ENCODE data around the gene RUNX1.

DNA sequence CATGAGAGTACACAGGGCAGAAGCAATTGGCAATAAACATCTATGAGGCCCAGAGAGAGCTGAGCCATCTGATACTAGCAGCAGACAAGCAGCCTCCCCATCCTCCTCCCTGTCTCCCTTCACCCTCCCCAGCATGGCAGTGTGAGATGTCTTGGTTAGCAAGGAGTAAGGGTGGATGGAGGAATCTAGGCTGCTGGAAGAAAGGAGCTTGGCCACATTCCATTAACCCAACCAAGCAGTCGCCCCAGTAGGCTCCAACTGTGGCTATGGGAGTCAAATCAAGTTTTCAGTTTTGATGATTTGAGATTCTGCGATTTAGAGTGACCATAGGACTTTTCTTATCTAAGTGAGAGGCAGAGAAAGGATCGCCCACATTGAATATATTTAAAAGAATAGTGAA is 12.9 kb upstream of the RUNX1 start:
- TF ChIP-seq, protein P1, sequence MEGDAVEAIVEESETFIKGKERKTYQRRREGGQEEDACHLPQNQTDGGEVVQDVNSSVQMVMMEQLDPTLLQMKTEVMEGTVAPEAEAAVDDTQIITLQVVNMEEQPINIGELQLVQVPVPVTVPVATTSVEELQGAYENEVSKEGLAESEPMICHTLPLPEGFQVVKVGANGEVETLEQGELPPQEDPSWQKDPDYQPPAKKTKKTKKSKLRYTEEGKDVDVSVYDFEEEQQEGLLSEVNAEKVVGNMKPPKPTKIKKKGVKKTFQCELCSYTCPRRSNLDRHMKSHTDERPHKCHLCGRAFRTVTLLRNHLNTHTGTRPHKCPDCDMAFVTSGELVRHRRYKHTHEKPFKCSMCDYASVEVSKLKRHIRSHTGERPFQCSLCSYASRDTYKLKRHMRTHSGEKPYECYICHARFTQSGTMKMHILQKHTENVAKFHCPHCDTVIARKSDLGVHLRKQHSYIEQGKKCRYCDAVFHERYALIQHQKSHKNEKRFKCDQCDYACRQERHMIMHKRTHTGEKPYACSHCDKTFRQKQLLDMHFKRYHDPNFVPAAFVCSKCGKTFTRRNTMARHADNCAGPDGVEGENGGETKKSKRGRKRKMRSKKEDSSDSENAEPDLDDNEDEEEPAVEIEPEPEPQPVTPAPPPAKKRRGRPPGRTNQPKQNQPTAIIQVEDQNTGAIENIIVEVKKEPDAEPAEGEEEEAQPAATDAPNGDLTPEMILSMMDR (IDR thresholded peaks at IDR 0.05): no peak
- TF ChIP-seq, protein P2, sequence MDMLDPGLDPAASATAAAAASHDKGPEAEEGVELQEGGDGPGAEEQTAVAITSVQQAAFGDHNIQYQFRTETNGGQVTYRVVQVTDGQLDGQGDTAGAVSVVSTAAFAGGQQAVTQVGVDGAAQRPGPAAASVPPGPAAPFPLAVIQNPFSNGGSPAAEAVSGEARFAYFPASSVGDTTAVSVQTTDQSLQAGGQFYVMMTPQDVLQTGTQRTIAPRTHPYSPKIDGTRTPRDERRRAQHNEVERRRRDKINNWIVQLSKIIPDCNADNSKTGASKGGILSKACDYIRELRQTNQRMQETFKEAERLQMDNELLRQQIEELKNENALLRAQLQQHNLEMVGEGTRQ (IDR thresholded peaks at IDR 0.05; ENCODE audit: borderline replicate concordance, low read depth, low read length): no peak
- no peak for TF ChIP-seq EZH2phosphoT487 (IDR thresholded peaks at IDR 0.05; ENCODE audit: borderline replicate concordance, low read depth)
- TF ChIP-seq RAD21 (IDR thresholded peaks at IDR 0.05; ENCODE audit: low read length): no peak
- no peak for TF ChIP-seq POLR2AphosphoS5 (IDR thresholded peaks at IDR 0.05; ENCODE audit: low read depth, low read length)
- TF ChIP-seq NFIC (IDR thresholded peaks at IDR 0.05; ENCODE audit: borderline replicate concordance): no peak
- TF ChIP-seq, protein P3, sequence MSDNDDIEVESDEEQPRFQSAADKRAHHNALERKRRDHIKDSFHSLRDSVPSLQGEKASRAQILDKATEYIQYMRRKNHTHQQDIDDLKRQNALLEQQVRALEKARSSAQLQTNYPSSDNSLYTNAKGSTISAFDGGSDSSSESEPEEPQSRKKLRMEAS (IDR thresholded peaks at IDR 0.05; ENCODE audit: low read depth): no peak
- TF ChIP-seq, protein P4, sequence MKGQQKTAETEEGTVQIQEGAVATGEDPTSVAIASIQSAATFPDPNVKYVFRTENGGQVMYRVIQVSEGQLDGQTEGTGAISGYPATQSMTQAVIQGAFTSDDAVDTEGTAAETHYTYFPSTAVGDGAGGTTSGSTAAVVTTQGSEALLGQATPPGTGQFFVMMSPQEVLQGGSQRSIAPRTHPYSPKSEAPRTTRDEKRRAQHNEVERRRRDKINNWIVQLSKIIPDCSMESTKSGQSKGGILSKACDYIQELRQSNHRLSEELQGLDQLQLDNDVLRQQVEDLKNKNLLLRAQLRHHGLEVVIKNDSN (IDR thresholded peaks at IDR 0.05; ENCODE audit: borderline replicate concordance, low read depth): no peak
- TF ChIP-seq CHD2 (IDR thresholded peaks at IDR 0.05; ENCODE audit: low read length, partially characterized antibody): no peak
- TF ChIP-seq TCF12 (IDR thresholded peaks at IDR 0.05): no peak
- TF ChIP-seq, protein P5, sequence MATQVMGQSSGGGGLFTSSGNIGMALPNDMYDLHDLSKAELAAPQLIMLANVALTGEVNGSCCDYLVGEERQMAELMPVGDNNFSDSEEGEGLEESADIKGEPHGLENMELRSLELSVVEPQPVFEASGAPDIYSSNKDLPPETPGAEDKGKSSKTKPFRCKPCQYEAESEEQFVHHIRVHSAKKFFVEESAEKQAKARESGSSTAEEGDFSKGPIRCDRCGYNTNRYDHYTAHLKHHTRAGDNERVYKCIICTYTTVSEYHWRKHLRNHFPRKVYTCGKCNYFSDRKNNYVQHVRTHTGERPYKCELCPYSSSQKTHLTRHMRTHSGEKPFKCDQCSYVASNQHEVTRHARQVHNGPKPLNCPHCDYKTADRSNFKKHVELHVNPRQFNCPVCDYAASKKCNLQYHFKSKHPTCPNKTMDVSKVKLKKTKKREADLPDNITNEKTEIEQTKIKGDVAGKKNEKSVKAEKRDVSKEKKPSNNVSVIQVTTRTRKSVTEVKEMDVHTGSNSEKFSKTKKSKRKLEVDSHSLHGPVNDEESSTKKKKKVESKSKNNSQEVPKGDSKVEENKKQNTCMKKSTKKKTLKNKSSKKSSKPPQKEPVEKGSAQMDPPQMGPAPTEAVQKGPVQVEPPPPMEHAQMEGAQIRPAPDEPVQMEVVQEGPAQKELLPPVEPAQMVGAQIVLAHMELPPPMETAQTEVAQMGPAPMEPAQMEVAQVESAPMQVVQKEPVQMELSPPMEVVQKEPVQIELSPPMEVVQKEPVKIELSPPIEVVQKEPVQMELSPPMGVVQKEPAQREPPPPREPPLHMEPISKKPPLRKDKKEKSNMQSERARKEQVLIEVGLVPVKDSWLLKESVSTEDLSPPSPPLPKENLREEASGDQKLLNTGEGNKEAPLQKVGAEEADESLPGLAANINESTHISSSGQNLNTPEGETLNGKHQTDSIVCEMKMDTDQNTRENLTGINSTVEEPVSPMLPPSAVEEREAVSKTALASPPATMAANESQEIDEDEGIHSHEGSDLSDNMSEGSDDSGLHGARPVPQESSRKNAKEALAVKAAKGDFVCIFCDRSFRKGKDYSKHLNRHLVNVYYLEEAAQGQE (IDR thresholded peaks at IDR 0.05; ENCODE audit: low read depth, low read length): no peak
- no peak for TF ChIP-seq SIN3A (IDR thresholded peaks at IDR 0.05; ENCODE audit: borderline replicate concordance, low read depth, low read length)
- TF ChIP-seq ELF1 (IDR thresholded peaks at IDR 0.05): no peak
